PC-3 (cell line): Measurements from ENCODE around the gene MX1. TPM values are rescaled to one million over a fixed set of nuclear protein-coding genes. Genes with fewer than 3 reads are reported as not detected.
A peak's percentile ranks its signal among the peaks of the same experiment; 100 is the strongest.

ENCODE experiments used
- ATAC-seq: fragments of 200-7000 bp; cut with Tn5 transposase; 2 replicates; pipeline ENCODE4 v1.9.1; 2020; ENCODE audit warnings: mild to moderate bottlenecking, moderate library complexity
- BruUV-seq: library from RNA; stranded (reverse); fragments of 400-500 nt; replicated peaks from 2 replicates; lab custom pipeline; 2021; lab: Mats Ljungman, UMichigan
- CTCF ChIA-PET: fragments of 300-600 bp; sonication (Branson Sonifier 250); formaldehyde crosslinking; loops from one replicate; lab custom pipeline; 2022; ENCODE audit warnings: antibody characterized with exemption; lab: Charles Lee
- POLR2A ChIA-PET: fragments of 300-600 bp; sonication (Branson Sonifier 250); formaldehyde crosslinking; loops from one replicate; lab custom pipeline; 2022; ENCODE audit warnings: antibody characterized with exemption; ENCODE audit not compliant: unreplicated experiment; lab: Charles Lee
- DNase-seq: peaks from one replicate; pipeline ENCODE4 v3.0.0-alpha.2; 2015
- H2AFZ ChIP-seq: fragments of 300-600 bp; sonication (generic); 2 replicates; pipeline ENCODE4 v1.6.0; 2016; ENCODE audit warnings: antibody characterized with exemption, low read length
- H3F3A ChIP-seq: fragments of 300-600 bp; sonication (generic); one replicate; pipeline ENCODE4 v1.6.0; 2017; ENCODE audit warnings: antibody characterized with exemption, low read length, control low read depth, mild to moderate bottlenecking; ENCODE audit not compliant: unreplicated experiment
- H3K27ac ChIP-seq: fragments of 300-600 bp; sonication (generic); 2 replicates; pipeline ENCODE4 v1.5.1; 2016; ENCODE audit warnings: mild to moderate bottlenecking, low read length
- H3K27me3 ChIP-seq: fragments of 300-600 bp; sonication (generic); 2 replicates; pipeline ENCODE4 v1.6.1; 2016; ENCODE audit warnings: low read length, mixed read lengths
- H3K36me3 ChIP-seq: fragments of 300-600 bp; sonication (generic); 2 replicates; pipeline ENCODE4 v1.6.1; 2016; ENCODE audit warnings: low read depth, mixed run types, low read length, mixed read lengths
- H3K4me1 ChIP-seq: fragments of 300-600 bp; sonication (generic); 2 replicates; pipeline ENCODE4 v1.5.1; 2016; ENCODE audit warnings: low read length; ENCODE audit not compliant: insufficient read depth
- H3K4me2 ChIP-seq: fragments of 300-600 bp; sonication (generic); 2 replicates; pipeline ENCODE4 v1.6.0; 2016; ENCODE audit warnings: low read length
- H3K4me3 ChIP-seq: fragments of 300-600 bp; sonication (generic); 2 replicates; pipeline ENCODE4 v1.5.1; 2016; ENCODE audit warnings: mild to moderate bottlenecking, low read length, mixed read lengths
- H3K79me2 ChIP-seq: fragments of 300-600 bp; sonication (generic); 2 replicates; pipeline ENCODE4 v1.6.1; 2017; ENCODE audit warnings: low read length, mixed read lengths
- H3K9ac ChIP-seq: fragments of 300-600 bp; sonication (generic); 2 replicates; pipeline ENCODE4 v1.6.0; 2016; ENCODE audit warnings: mild to moderate bottlenecking, low read length
- H3K9me2 ChIP-seq: fragments of 300-600 bp; sonication (generic); replicated peaks from 2 replicates; pipeline ENCODE4 v1.6.1; 2016; ENCODE audit warnings: mixed run types, low read length, mixed read lengths
- H3K9me3 ChIP-seq: fragments of 300-600 bp; sonication (generic); 2 replicates; pipeline ENCODE4 v1.6.1; 2016; ENCODE audit warnings: low read length, mixed read lengths
- H4K20me1 ChIP-seq: fragments of 300-600 bp; sonication (generic); 2 replicates; pipeline ENCODE4 v1.6.1; 2016; ENCODE audit warnings: low read length, mixed read lengths
- EZH2 ChIP-seq: fragments of 300-600 bp; sonication (generic); IDR thresholded peaks from one replicate; pipeline ENCODE4 v1.6.1; 2017; ENCODE audit warnings: antibody characterized with exemption, mild to moderate bottlenecking, low read length; ENCODE audit not compliant: unreplicated experiment
- EZH2phosphoT487 ChIP-seq: fragments of 300-600 bp; sonication (generic); IDR thresholded peaks from 2 replicates; pipeline ENCODE4 v1.6.1; 2018; ENCODE audit warnings: mild to moderate bottlenecking, antibody characterized with exemption, low read length, borderline replicate concordance
- intact Hi-C: fragments of 100-400 bp; cut with micrococcal nuclease; formaldehyde crosslinking; loops from 2 replicates; pipeline ENCODE4 v1.9.0; 2023
- total RNA-seq: library from RNA; depleted of rRNA; stranded (reverse); fragments of >200 nt; gene quantifications from 2 replicates; pipeline ENCODE4 v1.2.3, GENCODE V29; 2014
- TF ChIP-seq, protein P1 (sequence below): fragments of 300-600 bp; sonication (generic); conservative IDR thresholded peaks from 2 replicates; pipeline ENCODE4 v1.5.1; 2017; ENCODE audit warnings: antibody characterized with exemption, low read depth, mild to moderate bottlenecking, low read length

MX1 gene
- total RNA-seq, 1 experiment from 2014 or later = 12.6 TPM

DNA sequence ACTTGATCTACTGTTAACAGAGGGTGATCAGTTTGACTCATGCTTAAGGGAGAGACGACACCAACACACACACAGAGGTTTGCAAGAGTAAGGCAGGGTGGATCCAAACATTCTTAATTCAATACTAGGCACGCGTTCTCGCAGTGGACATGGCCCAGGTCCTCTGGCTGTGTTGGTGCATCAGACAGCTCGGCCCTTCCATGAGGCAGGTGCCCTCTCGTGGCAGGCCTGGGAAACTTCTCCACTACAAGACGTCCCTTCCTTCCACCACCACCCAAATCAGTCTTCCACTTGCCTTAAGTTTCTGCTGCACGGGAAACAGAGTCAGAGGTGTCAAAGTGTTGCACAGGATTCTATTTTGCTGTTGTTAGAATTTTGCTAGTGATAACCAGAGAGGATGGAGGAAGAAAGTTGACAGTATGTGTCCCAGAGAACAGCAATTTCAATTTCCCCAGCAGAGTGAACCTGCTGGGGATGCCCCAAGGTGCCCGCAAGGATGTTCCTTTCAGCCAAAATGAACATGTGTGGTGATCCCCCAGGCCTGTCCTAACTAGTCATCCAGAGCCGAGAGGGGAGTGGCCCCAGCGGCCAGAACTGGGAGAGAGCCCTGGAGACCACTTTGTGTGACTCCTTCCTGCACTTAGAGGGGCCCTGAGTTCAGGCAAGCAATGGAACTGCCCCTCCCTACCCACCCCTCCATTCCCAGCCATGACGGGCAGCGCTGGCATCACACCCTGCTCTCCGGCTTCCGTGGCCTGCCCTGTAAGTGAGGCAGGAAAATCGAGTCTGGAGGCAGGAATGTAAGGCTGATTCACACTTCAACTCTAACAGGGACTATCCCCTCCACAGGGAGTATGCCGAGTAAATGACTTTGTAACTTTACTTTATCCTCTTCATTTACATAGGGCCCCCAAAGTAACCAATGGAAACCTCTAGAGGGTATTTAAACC lies 34.8 kb downstream of the MX1 start:
- H3K9me3 ChIP-seq = no peaks in the 10 kb centered on the region
- 0 out of 2 replicates have a peak, but pooled peaks cover 4% of the 10 kb centered on the region for H3K4me1 ChIP-seq
- H3K9me2 ChIP-seq = no peaks in the 10 kb centered on the region
- ATAC-seq (peak; percentile 90), DNase-seq (peak; percentile 73)
- CTCF ChIA-PET = interaction anchor here (1.4 kb wide), 1 partner anchor 178 kb away, joined by 17 read pairs; no protein-coding TSS in a partner anchor
- H3K36me3 ChIP-seq = peaks cover 12% of the 10 kb centered on the region; the same call in 1 of the 2 replicates
- H3K27ac ChIP-seq = no peak overlapping the region
- H4K20me1 ChIP-seq = no peaks in the 10 kb centered on the region
- no peaks in the 10 kb centered on the region for H3K79me2 ChIP-seq
- no peaks in the 10 kb centered on the region for H3F3A ChIP-seq
- H3K4me2 ChIP-seq = peak overlapping the region; percentile 36
- TF ChIP-seq EZH2 = no peak
- no peak for TF ChIP-seq EZH2phosphoT487
- TF ChIP-seq, protein P1, sequence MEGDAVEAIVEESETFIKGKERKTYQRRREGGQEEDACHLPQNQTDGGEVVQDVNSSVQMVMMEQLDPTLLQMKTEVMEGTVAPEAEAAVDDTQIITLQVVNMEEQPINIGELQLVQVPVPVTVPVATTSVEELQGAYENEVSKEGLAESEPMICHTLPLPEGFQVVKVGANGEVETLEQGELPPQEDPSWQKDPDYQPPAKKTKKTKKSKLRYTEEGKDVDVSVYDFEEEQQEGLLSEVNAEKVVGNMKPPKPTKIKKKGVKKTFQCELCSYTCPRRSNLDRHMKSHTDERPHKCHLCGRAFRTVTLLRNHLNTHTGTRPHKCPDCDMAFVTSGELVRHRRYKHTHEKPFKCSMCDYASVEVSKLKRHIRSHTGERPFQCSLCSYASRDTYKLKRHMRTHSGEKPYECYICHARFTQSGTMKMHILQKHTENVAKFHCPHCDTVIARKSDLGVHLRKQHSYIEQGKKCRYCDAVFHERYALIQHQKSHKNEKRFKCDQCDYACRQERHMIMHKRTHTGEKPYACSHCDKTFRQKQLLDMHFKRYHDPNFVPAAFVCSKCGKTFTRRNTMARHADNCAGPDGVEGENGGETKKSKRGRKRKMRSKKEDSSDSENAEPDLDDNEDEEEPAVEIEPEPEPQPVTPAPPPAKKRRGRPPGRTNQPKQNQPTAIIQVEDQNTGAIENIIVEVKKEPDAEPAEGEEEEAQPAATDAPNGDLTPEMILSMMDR = peak; percentile 91
- intact Hi-C loops = loop anchor here (1.0 to 2.0 kb wide), 3 partner anchors 40 to 340 kb away; no protein-coding TSS in a partner anchor
- 0 out of 2 replicates have a peak overlapping the region, but pooled peaks have one; percentile 10 for H2AFZ ChIP-seq
- POLR2A ChIA-PET = no interaction called here
- BruUV-seq = TSS peak; percentile 8
- no peak overlapping the region for H3K9ac ChIP-seq
- no peaks in the 10 kb centered on the region for H3K27me3 ChIP-seq
- H3K4me3 ChIP-seq = no peak overlapping the region

DNA sequence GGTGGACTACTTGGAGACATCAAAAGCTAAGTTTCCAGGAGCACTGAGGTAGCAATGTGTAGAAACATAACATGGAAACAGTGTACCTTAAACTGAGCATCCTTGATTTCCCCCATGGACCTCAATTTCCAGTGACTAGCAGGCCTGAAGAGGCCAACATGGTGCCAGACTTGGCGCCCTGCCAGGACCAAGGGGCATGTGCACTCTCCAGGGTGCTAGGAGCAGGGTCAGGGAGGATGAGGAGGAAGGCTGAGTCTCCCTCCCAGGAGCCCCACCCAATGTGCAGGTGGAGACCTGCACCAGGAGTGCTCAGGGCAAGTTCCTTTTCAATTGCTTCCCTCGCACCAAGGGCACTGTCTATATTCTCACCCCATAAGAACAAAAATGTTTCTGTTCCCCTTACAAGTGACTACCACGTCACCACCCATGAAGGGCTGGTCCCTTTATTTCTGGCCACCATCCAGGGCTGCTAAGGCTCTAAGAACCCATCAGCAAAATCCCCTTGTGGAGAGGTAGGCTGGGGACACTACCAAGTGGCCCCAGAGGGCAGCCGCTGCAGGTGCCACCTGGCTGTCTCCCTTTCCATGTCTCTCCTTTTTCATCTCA lies 39.2 kb downstream of the MX1 start:
- Histone ChIP-seq H3K4me2 (no peak overlapping the region), H3K9me3 (no peaks in the 10 kb centered on the region), H3K79me2 (no peaks in the 10 kb centered on the region), H3K9ac (no peak overlapping the region), H2AFZ (no peak overlapping the region), H3K36me3 (peaks cover 12% of the 10 kb centered on the region; the same call in 1 of the 2 replicates), H3K9me2 (no peaks in the 10 kb centered on the region), H3K27ac (no peak overlapping the region), H3K27me3 (no peaks in the 10 kb centered on the region), H3K4me1 (peaks cover 18% of the 10 kb centered on the region), H4K20me1 (no peaks in the 10 kb centered on the region), H3F3A (no peaks in the 10 kb centered on the region), H3K4me3 (no peak overlapping the region)
- TF ChIP-seq, protein P1 = no peak
- TF ChIP-seq EZH2 (no peak), EZH2phosphoT487 (no peak)
- ATAC-seq (no peak), DNase-seq (no peak)
- ChIA-PET CTCF (no interaction called here), POLR2A (no interaction called here)
- BruUV-seq = no TSS peak
- intact Hi-C loops = no loop called here
